ENCODE results near the gene NEUROD2.

The NEUROD2 gene

GRCh38 chr17:39579318-39580081 is 28.2 kb downstream of the NEUROD2 start:
- no peak for DNase-seq (ENCODE audit: low spot score)

GRCh38 chr17:39578272-39578671 is 29.4 kb downstream of the NEUROD2 start:
- no peak for DNase-seq (ENCODE audit: low spot score)

GRCh38 chr17:39576187-39576586 is 31.5 kb downstream of the NEUROD2 start:
- DNase-seq (ENCODE audit: low spot score): no peak

- no peak for DNase-seq (ENCODE audit: low spot score)
Observed at GRCh38 chr17:39573447-39574298, 34.0 kb downstream of the NEUROD2 start.

- DNase-seq (ENCODE audit: low spot score): no peak
Observed at GRCh38 chr17:39572121-39572520, 35.6 kb downstream of the NEUROD2 start.

GRCh38 chr17:39569126-39569525 is 38.6 kb downstream of the NEUROD2 start:
- no peak for DNase-seq (ENCODE audit: low spot score)

GRCh38 chr17:39568702-39569101 is 39.0 kb downstream of the NEUROD2 start:
- no peak for DNase-seq (ENCODE audit: low spot score)

GRCh38 chr17:39566094-39566850 is 41.4 kb downstream of the NEUROD2 start:
- DNase-seq (ENCODE audit: low spot score): no peak

- no peak for DNase-seq (ENCODE audit: low spot score)
Observed at GRCh38 chr17:39564211-39564848, 43.4 kb downstream of the NEUROD2 start.

GRCh38 chr17:39563476-39563875 is 44.2 kb downstream of the NEUROD2 start:
- no peak for DNase-seq (ENCODE audit: low spot score)

- DNase-seq (ENCODE audit: low spot score): no peak
Observed at GRCh38 chr17:39562976-39563375, 44.7 kb downstream of the NEUROD2 start.

- no peak for DNase-seq (ENCODE audit: low spot score)
Observed at GRCh38 chr17:39562395-39562794, 45.3 kb downstream of the NEUROD2 start.

GRCh38 chr17:39556423-39556822 is 51.3 kb downstream of the NEUROD2 start:
- no peak for DNase-seq (ENCODE audit: low spot score)

GRCh38 chr17:39555368-39555767 is 52.4 kb downstream of the NEUROD2 start:
- DNase-seq (ENCODE audit: low spot score): no peak

Data from hematopoietic multipotent progenitor cell treated with erythropoietin and hydrocortisone succinate and interleukin-3 and kit ligand, for 15 days (in vitro differentiated cells).